Stimulated activated CD4-positive, alpha-beta T cell treated with anti-CD3 and anti-CD28 coated beads, Interleukin-15, amount 100 ng/mL, for 48 hours (primary cell): ENCODE results near the gene RRAS2.
"Not testable (repeated sequence)": the region's sequence is repeated elsewhere in the genome, so short reads cannot be mapped to it uniquely, and the experiment has no call there.

Experiments
- DNase-seq, 2 donors: peaks; one replicate each; pipeline ENCODE4 v3.0.0-alpha.2; 2020; ENCODE audit warnings: low read depth in 2 of 2

Gene RRAS2

GRCh38 chr11:14255238-14255534, 103.8 kb downstream of the RRAS2 start:
- DNase-seq: no peak

GRCh38 chr11:14254533-14255237, 104.3 kb downstream of the RRAS2 start:
- no peak for DNase-seq

- no peak for DNase-seq
These were observed 105.1 kb downstream of the RRAS2 start for GRCh38 chr11:14253840-14254239.

- DNase-seq: no peak
These were observed 105.6 kb downstream of the RRAS2 start for GRCh38 chr11:14253421-14253820.

- DNase-seq: not testable (repeated sequence)
These were observed 106.5 kb downstream of the RRAS2 start for GRCh38 chr11:14252501-14252900.

- no peak for DNase-seq
These were observed 107.2 kb downstream of the RRAS2 start for GRCh38 chr11:14251754-14252153.

GRCh38 chr11:14249121-14249963, 109.6 kb downstream of the RRAS2 start:
- peak; percentile 28 to 55 for DNase-seq

- no peak for DNase-seq
These were observed 110.4 kb downstream of the RRAS2 start for GRCh38 chr11:14248580-14248981.

GRCh38 chr11:14245444-14245843, 113.5 kb downstream of the RRAS2 start:
- no peak for DNase-seq

- no peak for DNase-seq
These were observed 114.1 kb downstream of the RRAS2 start for GRCh38 chr11:14244926-14245325.

GRCh38 chr11:14242733-14243132, 116.2 kb downstream of the RRAS2 start:
- no peak for DNase-seq

GRCh38 chr11:14242187-14242586, 116.8 kb downstream of the RRAS2 start:
- DNase-seq: no peak

- no peak for DNase-seq
These were observed 118.0 kb downstream of the RRAS2 start for GRCh38 chr11:14240951-14241350.

- DNase-seq: no peak
These were observed 118.8 kb downstream of the RRAS2 start for GRCh38 chr11:14240221-14240620.

- no peak for DNase-seq
These were observed 121.5 kb downstream of the RRAS2 start for GRCh38 chr11:14237444-14237961.

GRCh38 chr11:14235701-14236100, 123.3 kb downstream of the RRAS2 start:
- no peak for DNase-seq

GRCh38 chr11:14234446-14234845, 124.5 kb downstream of the RRAS2 start:
- no peak for DNase-seq

GRCh38 chr11:14232652-14233051, 126.3 kb downstream of the RRAS2 start:
- no peak for DNase-seq

- no peak for DNase-seq
These were observed 128.6 kb downstream of the RRAS2 start for GRCh38 chr11:14230407-14230806.

- DNase-seq: no peak
These were observed 129.5 kb downstream of the RRAS2 start for GRCh38 chr11:14229472-14229871.

- DNase-seq: no peak
These were observed 130.6 kb downstream of the RRAS2 start for GRCh38 chr11:14228356-14228755.
